GM12874 (cell line): ENCODE data around the gene LBHD2.

Experiments
- TF ChIP-seq, protein P1 (sequence below): IDR thresholded peaks from 2 replicates; pipeline ENCODE4 v1.5.1; 2011; ENCODE audit warnings: low read depth, mild to moderate bottlenecking, control low read depth, low read length, moderate library complexity; ENCODE audit not compliant: insufficient read depth

LBHD2 gene

DNA sequence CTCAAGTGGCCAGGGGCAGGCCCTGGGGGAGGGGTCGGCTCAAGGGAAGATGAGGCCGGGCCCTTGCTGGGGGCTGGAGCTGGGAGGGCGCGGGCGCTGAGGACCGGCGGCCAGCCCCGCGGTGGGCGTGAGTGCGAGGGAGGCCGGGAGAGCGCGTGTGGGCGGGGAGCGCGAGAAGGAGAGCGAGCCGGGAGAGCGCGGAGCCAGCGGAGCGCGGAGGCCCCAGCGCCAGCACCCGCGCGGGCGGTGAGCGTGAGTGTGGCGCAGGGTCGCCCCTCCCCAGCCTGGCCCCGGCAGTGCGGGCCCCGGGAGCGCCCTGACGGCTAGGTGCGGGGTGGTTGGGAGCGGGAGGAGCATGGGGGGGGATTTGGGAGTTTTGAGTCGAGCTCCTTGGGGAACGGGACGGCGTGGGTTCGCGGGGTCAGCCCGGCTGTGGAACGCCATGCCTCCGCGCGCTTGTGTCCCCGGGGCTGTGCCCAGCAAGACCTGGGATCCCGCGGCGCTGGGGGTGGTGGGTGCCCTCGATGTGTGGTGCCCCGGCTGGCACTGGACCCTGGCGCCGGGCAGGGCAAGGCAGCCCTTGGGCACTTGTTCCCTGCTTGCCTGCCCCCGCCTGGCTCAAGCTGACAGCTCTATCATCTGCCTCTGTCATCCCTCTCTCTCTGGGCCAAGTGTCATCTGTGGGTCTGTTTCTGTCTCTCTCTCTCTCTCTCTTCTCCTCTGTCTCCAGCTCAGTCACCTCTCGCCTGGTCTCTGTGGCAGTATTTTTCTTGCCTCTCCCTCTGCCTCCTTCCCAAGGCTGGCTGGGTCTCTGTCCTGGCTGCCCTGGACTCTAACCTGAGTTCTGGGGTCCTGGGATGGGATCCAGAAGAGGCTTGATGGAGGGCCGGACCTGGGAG is at the start of gene LBHD2:
Gene LBHD2 (plus strand): TSS at position 190 of the 899 bp plus-strand sequence. CDS start 1,803 bp downstream, outside the sequence.
- TF ChIP-seq, protein P1, sequence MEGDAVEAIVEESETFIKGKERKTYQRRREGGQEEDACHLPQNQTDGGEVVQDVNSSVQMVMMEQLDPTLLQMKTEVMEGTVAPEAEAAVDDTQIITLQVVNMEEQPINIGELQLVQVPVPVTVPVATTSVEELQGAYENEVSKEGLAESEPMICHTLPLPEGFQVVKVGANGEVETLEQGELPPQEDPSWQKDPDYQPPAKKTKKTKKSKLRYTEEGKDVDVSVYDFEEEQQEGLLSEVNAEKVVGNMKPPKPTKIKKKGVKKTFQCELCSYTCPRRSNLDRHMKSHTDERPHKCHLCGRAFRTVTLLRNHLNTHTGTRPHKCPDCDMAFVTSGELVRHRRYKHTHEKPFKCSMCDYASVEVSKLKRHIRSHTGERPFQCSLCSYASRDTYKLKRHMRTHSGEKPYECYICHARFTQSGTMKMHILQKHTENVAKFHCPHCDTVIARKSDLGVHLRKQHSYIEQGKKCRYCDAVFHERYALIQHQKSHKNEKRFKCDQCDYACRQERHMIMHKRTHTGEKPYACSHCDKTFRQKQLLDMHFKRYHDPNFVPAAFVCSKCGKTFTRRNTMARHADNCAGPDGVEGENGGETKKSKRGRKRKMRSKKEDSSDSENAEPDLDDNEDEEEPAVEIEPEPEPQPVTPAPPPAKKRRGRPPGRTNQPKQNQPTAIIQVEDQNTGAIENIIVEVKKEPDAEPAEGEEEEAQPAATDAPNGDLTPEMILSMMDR: no peak

DNA sequence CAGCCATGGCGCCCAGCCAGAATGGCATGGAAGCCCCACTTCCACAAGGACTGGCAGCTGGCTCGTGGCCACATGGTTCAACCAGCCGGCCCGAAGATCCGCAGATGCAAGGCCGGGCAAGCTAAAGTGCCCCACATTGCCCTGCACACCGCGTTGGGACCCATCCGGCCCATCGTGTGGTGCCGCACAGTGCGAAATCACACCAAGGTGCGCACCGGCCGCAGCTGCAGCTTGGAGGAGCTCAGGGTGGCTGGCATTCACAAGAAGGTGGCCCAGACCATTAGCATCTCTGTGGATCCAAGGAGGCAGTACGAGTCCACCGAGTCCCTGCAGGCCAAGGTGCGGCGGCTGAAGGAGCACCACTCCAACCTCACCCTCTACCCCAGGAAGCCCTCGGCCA is 42.5 kb upstream of the LBHD2 start:
- TF ChIP-seq, protein P1: no peak

DNA sequence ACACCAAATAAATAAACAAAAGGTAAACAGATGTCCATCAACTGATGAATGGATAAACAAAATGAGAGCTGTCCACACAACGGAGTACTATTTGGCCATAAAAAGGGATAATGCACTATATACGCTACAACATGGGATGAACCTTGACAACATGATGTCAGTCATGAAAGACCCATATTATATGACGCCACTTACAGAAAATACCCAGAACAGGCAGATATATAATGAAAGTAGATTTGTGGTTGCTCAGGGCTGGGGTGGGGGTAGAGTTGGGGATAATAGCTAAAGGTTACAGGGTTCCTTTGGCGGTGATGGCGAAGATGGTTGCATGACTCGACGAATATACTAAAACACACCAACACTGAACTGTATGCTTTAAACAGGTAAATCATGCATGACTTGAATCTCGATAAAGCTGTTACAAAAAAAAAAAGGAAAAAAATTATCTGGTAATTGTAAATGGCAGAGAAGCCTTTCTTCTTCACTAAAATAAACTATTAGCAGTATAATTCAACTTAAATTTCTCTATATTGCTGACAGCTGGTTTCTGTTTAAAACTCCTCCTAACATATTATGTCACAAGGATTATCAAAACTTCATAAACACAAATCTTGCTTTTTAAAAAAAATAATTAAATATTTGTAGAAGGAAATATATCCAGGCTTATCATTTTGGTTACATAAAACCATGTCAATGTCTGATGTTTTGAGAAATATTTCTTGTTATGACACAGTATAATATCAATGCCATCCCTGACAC is 40.6 kb upstream of the LBHD2 start:
- TF ChIP-seq, protein P1: no peak

DNA sequence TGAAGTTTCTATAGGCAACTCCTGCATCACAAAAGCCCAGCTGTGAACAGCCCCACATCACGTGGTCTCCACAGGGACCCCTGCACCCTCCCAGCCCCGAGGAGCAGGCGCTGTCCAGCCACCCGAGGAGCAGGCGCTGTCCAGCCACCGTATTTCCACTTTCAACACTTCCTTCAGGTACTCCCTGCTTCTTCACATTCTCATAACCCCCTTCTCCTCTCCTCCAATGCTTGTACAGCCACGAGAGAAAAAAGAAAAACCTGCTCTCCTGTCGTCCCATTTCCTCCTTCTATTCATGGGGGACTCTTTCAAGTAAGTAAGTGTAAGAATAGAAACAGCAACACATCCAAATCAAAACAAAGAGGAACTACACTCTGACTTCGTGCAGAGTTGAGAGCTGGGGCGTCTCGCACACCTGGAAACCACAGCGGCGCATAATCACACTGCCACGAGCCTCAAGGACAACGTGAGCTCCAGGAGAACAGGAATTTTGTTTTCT is 38.6 kb upstream of the LBHD2 start:
- TF ChIP-seq, protein P1: no peak

DNA sequence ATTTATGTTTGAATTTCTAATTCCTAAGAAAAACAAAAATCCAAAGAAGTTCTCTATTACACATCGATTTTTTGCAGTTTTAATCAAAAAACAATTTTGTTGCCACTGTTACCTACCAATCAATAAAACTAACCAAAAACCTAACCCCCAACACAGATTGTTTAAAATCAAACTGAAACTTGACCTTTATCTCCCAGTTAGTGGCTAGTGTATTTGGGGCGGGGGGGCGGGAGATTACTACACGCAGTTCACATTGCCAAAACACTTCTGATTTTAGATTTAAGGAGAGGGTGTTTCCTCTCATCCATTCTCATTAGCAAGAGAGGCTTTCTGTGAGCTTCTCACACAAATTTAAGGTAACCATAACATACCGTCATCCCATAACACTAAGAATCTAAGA is 33.1 kb upstream of the LBHD2 start:
- TF ChIP-seq, protein P1: no peak

DNA sequence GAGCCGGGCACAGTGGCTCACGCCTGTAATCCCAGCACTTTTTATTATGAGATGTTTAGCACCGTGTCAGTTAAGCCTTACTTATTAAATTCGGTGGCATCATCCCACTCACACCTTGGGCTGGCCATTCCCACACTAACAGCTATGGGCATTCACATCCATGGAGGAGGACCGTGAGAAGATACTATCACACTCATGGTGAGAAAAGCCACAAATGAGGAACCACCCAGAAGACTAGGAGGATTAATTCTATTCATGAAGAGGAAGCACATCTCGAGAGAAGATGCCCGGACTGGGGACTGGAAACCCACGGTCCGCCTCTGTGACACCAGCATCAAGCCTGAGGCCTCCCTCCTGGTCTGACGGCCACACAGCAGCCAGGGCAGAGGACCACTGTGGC is 31.6 kb upstream of the LBHD2 start:
- TF ChIP-seq, protein P1: no peak

DNA sequence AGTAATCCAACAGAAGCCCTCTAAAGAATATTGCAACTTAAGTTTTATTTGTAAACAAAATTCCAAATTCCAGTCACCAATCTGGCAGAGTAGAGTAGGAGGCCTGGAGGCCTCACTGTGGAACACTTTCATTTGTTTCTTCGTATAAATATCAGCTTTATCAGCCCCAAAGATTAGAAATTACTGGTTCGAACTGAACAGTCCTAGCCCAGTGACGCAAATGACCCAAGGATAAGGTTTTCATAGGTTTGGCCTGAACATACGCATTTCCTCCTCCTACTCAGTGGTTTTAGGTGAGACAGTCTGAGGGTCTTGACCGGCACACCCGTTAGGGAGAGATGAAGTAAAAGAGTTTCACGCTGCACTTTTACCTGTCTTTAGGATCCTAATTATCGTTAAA is 28.3 kb upstream of the LBHD2 start:
- TF ChIP-seq, protein P1: no peak
